ENCODE data around the gene MEGF11.

Gene MEGF11

DNA sequence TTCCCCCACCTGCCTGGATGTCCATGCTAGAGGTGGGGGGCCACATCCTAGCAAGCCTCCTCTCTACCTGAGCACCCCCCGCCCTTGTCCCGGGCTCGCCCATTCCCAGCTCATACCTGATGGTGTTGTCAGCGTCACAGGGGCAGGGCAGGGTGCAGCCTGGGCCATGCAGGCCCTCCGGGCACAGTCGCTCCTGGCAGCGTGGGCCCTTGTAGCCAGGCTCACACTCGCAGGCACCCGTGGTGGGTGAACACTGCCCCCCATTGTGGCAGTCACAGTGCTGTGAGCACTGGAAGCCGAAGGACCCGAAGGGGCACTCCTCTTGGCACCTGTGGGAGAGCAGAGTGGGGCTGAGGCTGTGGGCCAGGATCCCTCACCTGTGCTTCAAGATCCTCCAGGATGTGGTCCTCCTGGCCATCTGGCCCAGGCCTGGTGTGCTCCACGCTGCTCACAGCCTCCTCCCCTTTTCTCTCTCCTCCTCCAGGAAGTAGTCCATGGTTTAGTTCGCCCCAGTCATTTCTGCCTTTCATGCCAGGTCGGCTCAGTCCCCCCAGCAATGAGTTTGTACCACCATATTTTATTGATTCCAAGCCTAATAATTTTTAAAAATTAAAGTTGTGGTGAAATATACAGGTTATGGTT is 288.6 kb downstream of the MEGF11 start:
- DNase-seq (ENCODE audit: low spot score), result no peak

DNA sequence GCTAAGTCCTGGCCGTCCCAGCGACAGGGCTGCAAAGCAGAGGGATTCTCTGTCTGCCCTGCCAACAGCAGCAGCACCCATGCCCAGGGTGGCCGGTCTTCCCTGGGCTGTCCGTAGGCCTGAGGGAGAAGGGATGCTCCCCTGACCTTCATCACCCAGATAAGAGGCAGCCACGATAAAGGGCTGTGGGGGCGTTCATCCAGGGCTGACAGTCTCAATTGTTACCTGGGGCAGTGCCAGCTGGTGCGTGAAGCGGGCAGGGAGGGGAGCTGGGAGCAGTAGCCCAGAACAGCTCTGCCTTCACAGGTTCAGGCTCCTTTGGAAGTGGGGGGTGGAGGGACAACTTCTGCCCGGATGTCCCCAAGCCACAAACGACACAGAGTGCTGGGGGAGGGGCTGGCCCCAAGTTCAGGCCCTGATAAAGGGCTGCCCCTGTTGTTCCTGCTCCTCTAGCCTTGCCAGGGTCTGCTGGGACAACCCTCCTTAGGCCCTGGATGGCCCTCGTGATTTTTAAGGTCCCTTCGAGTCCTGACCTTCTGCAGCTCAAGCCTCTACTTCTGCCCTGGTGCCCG is 289.6 kb downstream of the MEGF11 start:
- no peak for DNase-seq (ENCODE audit: low spot score)

DNA sequence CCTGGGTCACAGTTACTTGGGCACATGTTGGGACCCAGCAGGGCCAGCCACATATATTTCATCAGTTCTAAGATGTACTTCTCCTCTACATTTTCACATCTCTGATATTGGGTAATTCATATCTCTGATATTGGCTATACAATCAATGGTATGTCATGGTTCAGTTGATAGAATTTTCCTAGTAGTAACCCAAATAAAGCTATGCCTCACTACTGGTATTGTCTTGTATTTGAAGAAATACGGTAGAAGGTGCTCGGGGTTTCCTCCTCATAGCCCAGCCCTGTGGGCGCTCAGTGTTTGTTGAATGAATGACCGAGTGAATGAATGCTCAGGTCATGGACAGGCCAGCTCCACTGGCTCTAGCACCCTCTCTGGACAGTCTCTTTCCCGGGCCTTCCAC is 290.2 kb downstream of the MEGF11 start:
- no peak for DNase-seq (ENCODE audit: low spot score)

DNA sequence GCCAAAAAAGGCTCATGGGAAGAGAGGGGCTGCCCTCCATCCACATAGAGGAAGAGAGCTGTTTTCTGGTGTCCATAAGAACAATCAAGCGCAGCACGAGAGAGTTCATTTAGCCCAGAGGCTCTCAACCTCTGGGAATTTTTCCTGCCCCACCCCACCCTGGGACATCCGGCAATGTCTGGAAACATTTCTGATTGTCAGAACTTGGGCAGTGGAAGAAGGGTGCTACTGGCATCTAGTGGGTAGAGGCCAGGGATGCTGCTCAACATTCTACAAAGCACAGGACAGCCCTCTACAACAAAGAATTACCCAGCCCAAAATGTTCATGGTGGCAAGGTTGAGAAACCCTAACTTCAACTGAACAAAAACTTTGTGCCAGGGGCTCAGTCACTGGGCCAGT is 291.4 kb downstream of the MEGF11 start:
- no peak for DNase-seq (ENCODE audit: low spot score)

DNA sequence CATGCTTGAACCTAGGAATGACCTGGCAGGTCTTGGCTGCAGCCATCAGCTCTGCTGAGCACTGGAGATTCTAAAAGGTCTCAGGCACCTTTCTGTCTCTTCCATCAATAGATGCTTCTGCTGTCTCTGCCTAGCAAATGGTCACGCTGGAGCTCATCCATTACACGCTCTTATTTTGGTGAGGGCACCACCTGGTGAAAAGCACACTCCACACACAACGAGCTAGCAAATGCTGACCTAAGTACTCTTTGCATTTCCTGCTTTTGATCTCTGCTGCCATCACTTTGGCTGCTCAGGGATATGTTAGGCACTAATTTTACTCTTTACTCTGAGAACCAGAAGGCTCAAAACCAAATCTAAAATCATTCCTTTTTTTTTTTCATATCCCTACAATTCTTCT is 293.0 kb downstream of the MEGF11 start:
- no peak for DNase-seq (ENCODE audit: low spot score)

DNA sequence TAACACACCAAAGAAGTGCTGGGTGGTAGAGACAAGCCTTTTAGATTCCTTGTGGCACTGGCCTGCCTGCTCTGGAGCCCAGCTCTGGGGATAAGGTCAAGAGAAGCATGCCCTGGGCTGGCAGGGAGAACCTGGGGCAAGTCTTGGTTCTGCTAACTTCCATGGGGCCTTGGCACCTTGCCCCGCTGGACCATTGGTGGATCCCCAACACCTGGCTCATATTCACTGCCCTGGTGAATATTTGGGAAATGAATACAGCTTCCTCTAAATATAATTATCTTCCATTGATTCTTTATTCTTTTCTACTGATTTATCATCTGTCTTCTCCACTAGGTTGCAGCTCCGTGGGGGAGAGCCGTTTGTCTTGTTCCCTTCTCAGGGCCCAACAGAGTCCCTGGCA is 294.7 kb downstream of the MEGF11 start:
- DNase-seq (ENCODE audit: low spot score), result no peak

DNA sequence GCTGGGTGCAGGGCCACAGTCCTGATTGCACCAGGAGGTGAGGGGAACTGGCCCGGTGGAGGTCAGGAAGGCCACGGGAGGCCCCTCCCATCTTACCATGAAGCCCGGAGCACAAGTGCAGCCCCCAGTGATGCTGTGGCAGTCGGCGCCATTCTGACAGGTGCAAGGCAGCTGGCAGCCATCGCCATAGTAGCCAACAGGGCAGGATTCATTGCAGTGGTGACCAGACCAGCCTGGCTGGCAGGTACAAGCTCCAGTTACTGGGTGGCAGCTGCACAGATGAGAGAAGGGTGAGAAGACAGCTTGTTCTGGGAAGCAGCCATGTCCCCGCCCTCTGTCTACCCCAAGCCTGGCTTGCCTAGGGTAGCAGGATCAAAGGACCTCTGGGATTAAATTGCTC is 296.1 kb downstream of the MEGF11 start:
- DNase-seq (ENCODE audit: low spot score), result no peak

DNA sequence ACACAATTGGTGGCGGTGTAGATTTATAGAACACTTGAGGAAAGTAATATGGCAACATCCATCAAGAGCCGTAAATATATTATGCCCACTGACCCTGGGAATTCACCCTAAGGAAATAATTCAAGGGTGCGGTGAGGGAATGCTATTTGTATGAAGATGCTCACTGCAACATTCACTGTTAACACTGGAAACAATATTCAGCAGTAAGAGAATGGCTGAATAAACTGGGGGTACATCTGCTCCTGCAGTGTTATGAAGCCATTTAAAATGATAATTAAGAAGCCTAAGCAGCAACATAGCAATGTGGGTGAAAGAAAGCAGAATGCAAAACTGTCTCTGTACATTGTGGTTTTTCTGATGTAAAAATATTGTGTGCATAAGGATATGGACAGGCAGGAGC is 296.7 kb downstream of the MEGF11 start:
- DNase-seq (ENCODE audit: low spot score), result no peak

DNA sequence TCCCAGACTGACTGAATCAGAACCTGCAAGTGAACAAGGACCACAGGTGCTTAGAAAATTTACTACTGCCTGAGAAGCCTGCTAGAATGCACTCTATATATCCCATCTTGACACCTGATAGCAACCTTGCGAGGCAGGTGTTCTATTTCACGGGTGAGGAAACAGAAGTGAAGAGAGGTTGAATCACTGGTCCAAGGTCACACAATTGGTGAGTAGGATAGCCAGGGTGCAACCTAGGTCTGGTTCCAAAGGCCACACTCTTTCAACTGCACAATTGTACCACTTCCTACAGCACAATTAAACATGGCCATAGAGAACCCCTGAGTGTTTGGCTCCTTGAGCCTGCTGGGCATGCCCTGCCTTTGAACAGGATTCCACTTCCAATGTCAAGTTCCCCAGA is 297.2 kb downstream of the MEGF11 start:
- no peak for DNase-seq (ENCODE audit: low spot score)

DNA sequence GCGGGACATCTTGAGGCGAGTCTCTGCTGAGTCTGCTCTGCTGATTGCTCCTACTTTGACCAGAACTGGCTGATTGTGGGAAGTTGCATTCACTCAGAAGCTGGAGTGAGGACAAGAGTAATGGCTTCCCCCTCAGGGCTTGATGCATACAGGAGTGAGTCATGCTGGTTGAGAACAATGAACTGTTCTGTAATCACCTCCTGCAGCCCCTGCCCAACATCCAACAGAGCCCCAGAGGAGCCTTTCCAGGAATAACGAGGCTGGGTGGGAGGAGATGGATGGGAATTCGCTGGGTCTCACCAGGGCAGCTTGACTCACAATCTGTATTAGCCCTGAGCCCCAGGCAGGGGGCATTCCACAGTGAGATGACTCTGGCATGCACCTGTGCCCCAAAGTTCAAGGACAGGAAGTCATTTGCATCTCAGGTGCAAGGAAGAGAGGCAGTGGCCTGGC is 299.2 kb downstream of the MEGF11 start:
- DNase-seq (ENCODE audit: low spot score), result no peak

DNA sequence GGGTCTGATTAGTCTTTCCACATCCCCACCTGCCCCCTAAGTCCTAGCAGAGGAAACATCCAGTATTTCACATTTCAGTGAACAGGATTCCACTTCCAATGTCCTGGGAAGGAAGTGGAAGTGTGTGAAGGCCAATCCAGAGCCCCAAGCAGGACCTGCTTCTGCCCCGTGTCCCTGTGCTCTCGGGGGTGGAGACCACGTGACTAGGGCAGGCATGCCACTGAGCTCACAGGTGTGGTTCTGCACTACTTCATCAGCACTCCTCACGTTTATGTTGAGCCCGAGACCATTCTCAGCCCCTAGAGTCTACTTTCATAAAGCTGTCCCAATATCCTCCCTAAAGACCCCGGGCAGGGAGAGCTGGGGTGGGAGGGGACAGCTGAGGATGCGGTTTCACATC is 299.9 kb downstream of the MEGF11 start:
- no peak for DNase-seq (ENCODE audit: low spot score)

DNA sequence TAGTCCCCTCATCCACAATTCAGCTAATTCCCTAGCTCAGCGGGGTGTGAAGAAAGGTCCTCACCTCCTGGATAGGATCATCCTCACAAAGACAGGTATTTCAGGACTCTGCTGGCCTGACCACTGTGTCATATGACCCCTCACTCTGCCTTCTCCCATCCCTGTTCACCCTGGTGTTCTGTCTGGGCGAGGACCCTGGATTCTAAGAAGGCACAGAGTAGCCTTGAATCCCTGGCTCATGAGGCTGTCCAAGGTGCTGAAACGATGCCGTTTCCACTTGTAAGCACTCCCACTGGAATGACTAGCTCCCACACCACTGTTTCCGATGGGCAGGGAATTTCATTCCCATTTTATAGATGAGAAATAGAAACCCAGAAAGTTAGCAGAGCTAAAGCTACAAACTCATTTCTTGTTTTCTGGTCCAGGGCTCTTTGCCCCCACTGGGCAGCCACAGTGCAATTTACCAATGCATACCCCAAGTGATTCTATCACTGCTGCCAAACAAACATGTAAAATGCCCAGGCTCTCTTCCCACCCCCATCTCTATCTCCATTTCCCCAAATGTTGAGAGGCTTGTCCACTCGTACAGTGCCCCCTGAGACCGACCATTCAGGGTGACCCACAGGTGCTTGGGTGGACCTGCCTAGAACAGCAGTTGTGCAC is 301.0 kb downstream of the MEGF11 start:
- peak; percentile 53 for DNase-seq (ENCODE audit: low spot score)

DNA sequence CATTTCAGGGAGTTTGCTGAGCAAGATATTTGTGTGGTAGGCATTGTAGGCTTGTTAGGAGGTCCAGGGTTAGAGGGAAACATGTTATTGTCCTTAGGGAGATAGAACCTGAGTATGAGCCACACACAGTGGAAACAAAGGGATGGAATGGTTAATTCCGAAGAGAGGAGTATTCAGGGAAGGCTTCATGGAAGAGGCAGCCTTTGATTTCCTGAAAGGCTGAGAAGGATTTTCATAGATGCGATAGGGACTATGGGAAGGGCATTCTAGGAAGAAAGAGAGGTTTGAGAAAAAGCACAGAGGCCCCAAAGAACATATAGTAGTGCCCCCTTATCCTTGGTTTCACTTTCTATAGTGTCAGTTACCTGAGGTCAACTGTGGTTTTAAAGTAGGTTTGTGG is 302.5 kb downstream of the MEGF11 start:
- DNase-seq (ENCODE audit: low spot score), result no peak

DNA sequence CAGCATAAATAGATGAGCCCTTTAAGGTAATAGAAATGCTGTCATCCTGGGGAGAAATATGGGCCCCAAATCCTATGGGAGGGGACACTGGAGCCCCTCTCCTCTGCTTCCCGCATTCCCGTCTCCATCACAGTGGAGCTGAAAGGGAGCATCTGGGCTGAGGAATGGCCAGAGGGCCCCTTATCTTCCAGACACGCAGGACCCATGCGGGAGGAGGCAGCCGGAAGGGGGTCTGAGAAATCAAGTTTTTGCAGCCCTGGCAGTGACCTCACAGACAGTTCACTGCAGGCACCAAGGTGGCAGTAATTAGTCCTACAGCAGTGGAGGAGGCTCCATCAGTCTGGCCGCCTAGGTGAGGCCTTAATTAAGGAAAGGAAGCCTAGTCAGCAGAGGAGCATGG is 304.1 kb downstream of the MEGF11 start:
- DNase-seq (ENCODE audit: low spot score), result no peak

DNA sequence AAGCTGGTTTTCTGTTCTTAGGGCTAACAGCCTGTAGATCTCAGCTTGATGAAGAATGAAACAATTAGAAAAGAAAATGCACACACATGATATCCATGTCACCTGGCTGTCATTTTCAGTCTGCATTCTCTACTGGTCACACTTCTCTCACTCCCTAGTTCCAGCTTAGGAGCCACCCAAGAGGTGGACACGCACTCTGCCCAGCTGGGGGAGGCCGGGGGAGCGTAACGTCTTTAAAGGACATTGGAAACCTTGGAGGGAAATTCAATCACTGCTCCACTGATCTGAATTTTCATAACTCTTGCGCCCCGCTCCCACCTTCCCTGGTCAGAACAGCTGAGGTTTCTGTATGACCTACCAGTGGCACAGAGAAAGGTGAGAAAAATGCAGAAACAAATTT is 304.5 kb downstream of the MEGF11 start:
- DNase-seq (ENCODE audit: low spot score), result no peak

DNA sequence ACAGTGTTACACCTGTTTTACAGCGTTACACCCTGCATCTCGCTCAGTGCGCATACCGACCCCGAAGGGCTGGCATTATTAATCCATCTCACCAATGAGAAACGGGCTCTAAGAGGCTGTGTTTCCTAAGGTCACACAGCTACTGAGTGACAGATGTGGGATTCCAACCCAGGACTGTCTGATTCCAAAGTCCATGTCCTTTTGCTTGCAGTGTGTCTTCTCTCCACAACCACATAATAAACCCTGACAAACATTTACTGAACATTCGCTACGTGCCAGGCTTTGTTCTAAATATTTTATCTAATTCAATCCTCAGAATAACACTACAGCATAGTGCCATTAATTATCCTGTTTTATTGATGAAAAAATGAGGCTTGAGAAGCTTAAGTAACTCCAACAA is 305.2 kb downstream of the MEGF11 start:
- DNase-seq (ENCODE audit: low spot score), result no peak

DNA sequence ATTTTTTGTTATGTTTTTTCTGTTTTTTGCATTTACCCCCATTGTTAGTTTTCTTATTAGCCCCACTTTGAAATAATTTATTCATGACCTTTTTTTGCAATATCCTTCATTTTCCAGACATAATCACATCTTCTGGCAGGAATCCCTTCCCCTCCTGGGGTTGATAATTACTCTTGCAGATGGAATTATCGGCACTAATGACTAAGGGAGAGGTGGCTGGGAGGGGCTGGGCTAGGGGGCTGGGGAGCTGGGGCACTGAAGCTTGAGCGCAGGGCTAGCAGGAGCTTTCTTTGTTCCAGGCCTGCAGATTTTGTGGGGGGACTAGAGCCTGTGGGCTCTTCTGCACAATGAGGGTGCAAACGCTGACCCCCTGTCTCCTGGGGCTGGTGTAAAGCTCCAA is 306.5 kb downstream of the MEGF11 start:
- DNase-seq (ENCODE audit: low spot score), result no peak

DNA sequence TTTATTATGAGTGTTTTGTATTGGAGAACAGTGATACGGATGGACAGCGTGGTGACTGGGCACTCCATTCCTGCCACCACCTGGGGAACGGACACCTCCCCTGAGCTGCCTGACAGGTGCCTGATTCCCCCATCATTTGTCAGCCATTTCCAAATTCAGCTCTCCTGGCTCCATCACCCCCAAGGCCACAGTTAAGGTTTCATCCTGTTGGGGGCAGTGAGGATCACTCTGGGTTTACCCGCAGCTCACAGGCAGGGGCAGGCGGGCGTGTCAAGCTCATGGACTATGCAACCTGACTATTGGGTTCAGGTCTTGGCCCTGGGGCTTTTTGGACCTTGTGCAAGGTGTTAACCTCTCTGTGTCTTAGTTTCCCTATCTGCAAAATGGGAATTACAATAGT is 307.9 kb downstream of the MEGF11 start:
- DNase-seq (ENCODE audit: low spot score), result no peak

DNA sequence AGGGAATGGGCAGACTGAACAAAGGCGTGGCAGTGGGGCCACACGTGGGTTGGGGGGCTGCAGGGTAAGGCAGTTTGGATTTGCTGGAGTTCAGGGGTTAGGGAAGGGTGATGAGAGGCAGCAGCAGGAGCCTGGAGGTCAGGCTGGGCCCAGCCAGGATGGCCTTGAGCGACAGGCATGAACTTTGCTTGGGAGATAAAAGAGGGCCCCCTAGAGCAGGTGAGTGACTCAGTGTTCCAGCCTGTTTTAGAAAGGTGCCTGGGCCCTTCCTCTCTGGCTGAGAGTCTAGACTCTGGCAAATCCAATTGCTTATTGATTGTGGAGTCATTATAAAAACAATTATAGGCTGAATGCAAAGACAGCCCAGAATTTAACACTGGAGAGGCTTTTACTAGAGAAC is 309.1 kb downstream of the MEGF11 start:
- DNase-seq (ENCODE audit: low spot score), result no peak

DNA sequence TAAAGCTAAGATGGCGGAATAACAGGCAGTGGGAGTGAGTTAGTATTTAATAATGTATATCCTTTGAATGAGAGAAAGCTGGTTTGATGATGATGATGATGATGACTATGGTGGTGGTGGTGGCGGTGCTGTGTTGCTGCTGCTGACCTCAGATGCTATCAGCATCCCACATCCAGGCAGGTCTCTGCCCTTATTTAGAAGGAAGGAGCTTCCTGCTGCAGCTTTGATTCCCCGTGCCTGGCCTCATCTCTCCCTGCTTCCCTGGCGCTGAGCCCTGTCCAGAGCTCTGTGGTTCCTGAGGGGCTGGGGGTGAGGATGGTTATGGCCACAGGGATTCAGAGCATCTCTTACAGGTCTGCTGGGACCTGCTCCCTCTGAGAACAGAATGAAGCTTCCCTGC is 311.1 kb downstream of the MEGF11 start:
- no peak for DNase-seq (ENCODE audit: low spot score)

DNA sequence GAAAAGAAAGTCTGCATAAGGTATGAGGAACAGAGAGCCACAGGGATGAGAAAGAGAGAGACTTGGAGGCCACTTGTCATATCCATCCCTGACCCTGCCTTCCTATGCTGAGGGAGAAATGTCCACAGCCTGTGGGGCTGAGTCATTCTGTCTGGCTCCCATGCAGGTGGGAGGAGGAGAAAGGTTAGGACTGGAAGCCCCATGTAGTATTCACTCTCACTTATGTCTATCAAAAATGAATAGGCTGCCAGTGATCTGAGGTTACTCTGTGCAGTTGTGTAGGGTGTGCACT is 313.0 kb downstream of the MEGF11 start:
- DNase-seq (ENCODE audit: low spot score), result no peak

DNA sequence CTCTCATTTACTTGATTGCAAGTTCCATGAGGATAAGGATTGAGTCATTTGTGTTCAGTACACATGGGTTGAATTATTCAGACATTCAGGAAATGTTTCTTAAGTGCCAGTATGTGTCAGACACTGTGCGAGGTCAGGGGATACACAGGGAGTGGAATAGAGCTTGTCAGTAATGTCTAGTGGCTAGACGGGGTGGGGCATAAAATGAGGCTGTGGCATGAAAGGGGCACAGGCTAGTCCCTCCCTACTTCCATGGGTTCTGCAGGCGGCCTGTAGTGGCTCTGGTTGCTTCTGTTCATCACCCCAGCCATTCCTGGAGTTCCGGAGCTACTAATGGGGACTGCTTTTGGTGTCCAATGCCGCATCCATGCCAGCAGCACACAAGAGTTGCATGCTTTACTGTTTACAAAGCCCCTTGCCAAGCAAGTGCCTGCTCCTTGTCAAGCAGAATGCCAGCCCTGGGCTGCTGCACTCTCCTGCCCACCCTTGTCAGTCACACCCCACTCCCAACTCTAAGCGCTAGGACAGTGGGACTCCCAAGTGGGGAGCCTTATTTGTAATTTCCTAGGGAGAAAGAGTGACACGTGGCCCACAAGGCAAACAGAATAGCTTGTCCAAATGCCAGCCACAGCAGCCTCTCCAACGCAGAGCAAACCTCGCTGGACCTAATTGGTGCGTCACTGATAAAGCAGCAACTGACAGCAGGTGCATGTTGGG is 313.5 kb downstream of the MEGF11 start:
- peak; percentile 67 for DNase-seq (ENCODE audit: low spot score)

DNA sequence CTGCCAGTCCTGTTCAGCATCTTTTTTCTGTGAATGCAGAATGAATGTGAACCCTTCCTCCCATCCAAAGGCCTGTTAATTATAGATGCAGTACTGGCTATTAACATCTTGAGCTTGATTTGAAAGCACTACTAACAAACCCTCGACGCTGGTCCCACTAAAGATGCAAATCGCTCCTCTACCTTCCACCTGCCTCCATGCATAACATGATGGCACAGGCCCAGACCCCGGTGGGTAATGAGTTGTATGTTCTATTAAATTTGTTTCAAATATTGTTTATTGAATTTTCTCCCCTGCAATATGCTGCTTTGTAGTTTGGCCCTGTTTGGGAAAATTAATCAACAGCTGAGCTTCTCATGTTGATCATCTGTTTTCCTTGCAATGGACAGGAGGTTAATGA is 314.9 kb downstream of the MEGF11 start:
- DNase-seq (ENCODE audit: low spot score), result no peak
